Right ventricle myocardium superior (tissue), 1 donor: ENCODE data around the gene TDRD5. TPM values are rescaled to one million over a fixed set of nuclear protein-coding genes. Genes with fewer than 3 reads are reported as not detected.

ENCODE experiments used
- ATAC-seq: fragments of 200-7000 bp; cut with Tn5 transposase; one replicate; pipeline ENCODE4 v1.9.1; 2020; ENCODE audit warnings: mild to moderate bottlenecking; ENCODE audit not compliant: poor library complexity
- DNase-seq: peaks from one replicate; pipeline ENCODE4 v3.0.0-alpha.2; 2020
- intact Hi-C: fragments of 100-400 bp; cut with DNase I; formaldehyde crosslinking; loops from one replicate; pipeline ENCODE4 v1.11.2; 2022
- total RNA-seq: library from RNA; stranded (reverse); fragmentation: NEBNext Ultra II Directional; extraction: Animal tissue kit (Norgen Biotek cat#: 25700); gene quantifications from one replicate; pipeline ENCODE4 v1.2.1, GENCODE V29; 2021
- donor health status: DM: no; HTN: yes; CAD: no; lungs with severe emphysema.

TDRD5 gene
- total RNA-seq, 1 donor from 2014 or later: not detected

DNA sequence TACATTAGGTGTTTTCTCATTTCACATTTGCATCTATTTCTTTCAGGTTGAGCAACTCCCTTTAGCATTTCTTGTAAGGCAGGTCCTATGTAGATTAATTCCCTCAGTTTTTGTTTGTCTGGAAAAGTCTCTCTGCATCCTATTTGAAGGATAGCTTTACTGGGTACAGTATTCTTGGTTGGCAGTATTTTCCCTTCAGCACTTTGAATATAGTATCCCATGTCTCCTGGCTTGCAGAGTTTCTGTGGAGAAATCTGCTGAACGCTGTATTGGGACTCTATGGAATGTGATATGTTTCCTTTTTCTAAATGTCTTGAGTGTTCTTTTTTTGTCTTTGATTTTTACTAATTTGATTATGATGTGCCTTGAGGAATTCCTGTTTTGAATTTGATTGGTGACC, 122.5 kb downstream of the TDRD5 start:
- no peak for ATAC-seq
- intact Hi-C loops: no loop called here

GRCh38 chr1:179714623-179715022, 123.0 kb downstream of the TDRD5 start:
- ATAC-seq: no peak
- intact Hi-C loops: no loop called here
- DNase-seq: no peak

More for the DNA sequence above, 122.5 kb downstream of the TDRD5 start:
- no peak for DNase-seq

DNA sequence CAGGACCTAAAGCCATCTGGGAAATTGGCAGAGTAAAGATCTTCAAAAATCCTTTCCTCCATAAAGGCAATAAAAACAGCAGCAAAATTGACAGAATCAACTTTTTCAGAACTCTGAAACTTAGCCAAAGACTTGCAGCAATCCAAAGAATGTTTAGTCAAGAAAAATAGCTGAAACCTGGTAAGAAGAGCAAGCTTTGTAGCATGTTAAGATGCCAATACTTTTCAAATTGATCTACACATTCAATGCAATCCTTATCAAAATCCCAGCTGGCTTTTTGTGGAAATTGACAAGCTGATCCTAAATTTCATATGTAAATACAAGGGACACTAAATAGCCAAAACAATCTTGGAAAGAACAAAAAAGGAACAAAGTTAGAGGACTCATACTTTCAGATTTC, 127.6 kb downstream of the TDRD5 start:
- no peak for DNase-seq
- ATAC-seq: no peak
- intact Hi-C loops: no loop called here

GRCh38 chr1:179728271-179728670, 136.6 kb downstream of the TDRD5 start:
- intact Hi-C loops: no loop called here
- no peak for ATAC-seq
- no peak for DNase-seq

GRCh38 chr1:179729881-179730280, 138.2 kb downstream of the TDRD5 start:
- no peak for DNase-seq
- ATAC-seq: no peak
- intact Hi-C loops: no loop called here

DNA sequence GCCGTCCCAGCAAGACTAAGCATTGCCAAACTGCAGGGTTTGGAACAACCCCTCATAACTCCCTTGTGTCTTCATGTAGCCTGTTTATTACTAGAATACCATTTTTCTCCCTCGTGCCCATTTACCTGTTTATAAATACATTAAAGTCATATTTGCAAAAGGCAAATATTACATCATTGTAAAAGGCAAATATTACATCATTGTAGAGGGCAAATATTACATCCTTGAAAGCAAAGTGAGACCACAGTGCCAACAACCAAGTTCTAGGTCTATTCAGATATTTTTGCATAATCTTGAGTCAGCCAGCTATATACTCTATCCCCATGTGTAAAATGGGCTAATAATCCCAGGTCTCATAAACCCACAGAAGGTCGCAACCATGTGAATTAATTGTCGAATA, 140.0 kb downstream of the TDRD5 start:
- ATAC-seq: no peak
- no peak for DNase-seq
- intact Hi-C loops: no loop called here

Other genes with a start within 250 kb of the TDRD5 start
- gene AXDND1, start 225.9 kb upstream of the TDRD5 start, total RNA-seq: not detected
- gene NPHS2, start 15.9 kb upstream of the TDRD5 start, total RNA-seq: not detected
- gene FAM163A, start 151.5 kb downstream of the TDRD5 start, total RNA-seq: 0.22 TPM